Hematopoietic multipotent progenitor cell treated with erythropoietin and hydrocortisone succinate and interleukin-3 and kit ligand, for 6 days (in vitro differentiated cells): ENCODE results near the gene SPTBN2.
A peak's percentile ranks its signal among the peaks of the same experiment; 100 is the strongest.

Experiments
- DNase-seq: peaks from one replicate; pipeline ENCODE4 v3.0.0-alpha.2; 2015

The SPTBN2 gene

DNA sequence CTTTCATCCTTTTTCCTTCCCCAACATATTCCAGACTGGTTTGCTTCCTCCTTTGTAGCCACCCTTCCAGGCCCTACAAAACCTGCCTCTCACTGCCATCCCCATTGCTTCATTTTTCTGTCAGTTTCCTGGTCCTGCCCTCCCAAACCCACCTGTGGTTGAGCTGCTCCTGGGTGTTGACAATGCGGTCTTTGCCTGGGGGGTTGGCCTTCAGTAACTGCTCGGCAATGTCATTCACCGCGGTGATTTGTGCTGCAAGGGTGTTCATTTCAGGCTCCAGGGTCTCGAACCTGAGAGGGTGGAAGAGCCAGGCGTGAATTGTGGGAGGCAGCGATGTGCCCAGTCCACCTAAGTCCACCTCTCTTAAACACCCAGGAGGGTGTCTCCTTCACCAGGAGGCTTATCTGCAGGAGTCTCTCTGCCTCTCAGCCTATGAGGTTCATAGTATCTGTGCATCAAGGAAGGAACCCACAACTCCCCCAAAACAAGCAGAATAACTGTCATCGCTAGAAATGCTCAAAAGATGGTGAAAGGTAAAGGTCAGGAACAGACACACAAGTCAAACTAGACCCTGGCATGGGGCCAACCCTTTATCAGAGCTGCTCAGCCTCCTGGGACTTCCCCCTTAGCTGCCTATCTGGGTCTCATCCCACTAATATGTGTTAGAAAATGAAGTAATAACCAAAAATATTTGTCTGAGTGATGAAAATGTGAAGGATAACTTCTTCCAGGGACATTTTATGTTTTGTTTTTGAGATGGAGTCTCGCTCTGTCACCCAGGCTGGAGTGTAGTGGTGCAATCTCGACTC, 27.4 kb downstream of the SPTBN2 start:
- peak; percentile 99 for DNase-seq

DNA sequence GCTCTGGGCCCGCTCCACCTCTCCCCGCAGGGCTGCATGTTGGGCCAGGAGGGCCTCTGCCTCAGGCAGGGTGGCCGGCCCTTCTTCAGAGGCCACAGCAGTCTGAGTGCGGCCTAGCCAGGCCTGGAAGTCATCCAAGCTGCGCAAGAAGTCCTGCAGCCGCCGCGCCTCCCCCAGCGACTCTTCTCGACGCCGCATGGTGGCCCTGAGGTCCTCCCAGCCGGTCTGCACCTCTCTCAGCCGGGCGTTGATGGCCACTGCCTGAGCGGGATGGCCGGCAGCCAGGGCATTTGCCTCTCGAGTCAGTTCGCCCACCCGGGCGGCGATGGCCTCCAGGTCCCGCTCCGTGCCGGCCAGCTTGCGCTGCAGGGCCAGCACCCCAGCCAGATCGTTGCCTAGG, 28.3 kb downstream of the SPTBN2 start:
- DNase-seq, result no peak

DNA sequence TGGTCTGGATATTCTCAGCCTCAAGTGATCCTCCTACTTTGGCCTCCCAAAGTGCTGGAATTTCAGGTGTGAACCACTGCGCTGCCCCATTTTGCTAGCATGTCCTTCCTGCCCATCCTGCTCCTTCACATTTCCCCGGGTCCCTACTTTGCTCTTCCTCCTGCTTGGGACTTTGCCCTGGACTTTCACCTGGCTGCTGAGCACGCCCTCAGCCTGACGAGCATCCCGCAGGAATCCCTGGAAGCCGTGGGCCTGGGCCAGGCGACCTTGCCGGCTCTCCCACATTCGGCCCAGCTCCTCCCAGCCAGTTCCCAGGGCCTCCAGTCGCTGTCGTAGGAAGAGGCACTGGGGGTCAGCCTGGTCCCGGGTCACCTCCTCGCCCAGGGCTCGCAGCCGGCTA, 28.7 kb downstream of the SPTBN2 start:
- DNase-seq, result no peak

DNA sequence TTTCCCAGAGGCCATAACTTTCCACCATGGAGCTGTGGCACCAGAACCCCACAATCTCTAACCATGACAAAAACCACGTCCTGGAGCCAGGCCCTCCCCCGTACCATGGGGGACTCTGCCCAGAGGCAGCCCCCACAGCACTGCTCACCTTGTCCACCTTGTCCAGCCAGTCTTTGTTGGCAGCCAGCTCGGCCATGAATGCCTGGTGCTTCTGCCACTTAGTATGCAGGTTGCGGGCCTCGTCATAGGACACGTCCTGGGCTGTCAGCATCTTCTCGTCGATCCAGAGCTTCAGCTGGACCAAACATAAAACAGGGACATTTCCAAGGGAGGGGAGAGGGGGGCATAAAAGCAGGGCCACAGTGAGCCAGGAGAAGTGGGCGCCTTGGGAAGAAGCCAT, 30.5 kb downstream of the SPTBN2 start:
- DNase-seq, result no peak

DNA sequence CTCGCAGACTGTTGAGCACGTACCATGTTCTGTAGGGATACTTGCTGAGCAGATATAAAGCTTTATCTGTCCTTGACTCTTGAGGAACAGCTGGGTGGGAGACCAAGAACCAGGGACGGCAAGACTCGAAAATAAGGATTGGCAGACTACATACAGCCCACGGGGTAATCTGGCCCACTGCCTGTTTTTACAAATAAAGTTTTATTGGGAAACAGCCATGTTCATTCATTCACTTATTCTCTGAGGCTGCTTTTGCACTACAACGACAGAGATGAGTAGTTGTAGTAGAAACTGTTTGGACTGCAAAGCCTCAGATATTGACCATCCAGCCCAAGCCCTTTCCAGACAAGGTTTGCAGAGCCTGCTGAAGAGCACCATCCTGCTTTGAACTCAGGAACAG, 31.0 kb downstream of the SPTBN2 start:
- no peak for DNase-seq

DNA sequence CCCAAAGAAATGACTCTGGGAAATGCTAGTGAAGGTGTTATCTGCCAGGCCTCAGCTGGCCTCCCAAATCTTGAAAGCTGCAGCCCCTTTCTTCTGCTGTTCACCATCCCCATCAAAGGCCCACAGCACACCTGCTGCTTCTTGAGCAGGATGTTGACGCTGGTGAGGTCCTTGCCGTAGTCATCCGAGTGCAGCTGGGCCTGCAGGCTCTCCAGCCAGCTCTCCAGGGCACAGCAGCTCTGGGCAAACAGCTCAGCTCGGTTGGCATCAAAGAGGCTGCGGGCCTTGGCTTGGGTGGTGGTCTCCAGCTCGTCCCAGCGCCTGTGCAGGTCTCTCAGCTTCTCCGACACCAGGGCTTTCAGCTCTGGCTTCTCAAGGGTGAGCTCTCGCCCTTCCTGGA, 32.9 kb downstream of the SPTBN2 start:
- DNase-seq, result no peak

DNA sequence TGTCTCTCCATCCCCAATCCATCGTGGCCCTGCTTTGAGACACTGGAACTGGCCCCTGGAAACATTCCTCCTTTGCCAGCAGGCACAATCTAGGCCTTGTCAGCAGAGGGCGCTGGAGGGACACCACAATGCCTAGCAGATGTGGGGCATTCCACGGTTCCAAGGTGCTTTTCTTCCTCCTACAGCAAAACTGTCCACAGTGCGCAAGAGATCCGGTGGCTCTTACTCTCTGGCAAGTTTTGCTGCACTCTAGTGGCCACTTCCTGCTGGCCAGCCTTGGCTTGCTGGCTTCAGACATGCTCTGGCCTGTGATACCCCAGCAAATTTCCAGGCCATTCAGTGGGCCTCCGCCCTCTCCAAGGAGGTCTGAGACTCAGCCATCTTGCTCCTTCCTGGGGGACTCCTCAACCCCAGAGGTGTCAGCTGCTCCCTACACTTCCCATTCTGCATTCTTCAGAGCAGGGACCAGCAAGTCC, 34.2 kb downstream of the SPTBN2 start:
- DNase-seq, result peak; percentile 95

DNA sequence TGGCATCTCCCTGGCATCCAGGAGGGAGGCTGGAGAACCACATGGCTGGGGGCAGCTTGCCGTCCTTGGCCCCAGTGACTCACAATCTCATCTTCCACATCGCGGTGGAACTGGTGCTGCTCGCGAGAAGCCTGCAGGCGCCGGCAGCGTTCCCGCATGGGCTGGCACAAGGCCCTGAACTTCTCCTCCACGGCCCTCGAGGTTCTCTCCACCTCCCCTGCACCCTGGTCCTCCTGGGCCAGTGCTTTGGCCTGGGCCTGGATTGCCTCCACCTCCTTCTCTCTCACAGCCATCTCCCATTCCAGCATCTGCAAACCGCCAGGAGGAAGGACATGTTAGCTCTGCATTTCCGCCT, 35.0 kb downstream of the SPTBN2 start:
- no peak for DNase-seq

DNA sequence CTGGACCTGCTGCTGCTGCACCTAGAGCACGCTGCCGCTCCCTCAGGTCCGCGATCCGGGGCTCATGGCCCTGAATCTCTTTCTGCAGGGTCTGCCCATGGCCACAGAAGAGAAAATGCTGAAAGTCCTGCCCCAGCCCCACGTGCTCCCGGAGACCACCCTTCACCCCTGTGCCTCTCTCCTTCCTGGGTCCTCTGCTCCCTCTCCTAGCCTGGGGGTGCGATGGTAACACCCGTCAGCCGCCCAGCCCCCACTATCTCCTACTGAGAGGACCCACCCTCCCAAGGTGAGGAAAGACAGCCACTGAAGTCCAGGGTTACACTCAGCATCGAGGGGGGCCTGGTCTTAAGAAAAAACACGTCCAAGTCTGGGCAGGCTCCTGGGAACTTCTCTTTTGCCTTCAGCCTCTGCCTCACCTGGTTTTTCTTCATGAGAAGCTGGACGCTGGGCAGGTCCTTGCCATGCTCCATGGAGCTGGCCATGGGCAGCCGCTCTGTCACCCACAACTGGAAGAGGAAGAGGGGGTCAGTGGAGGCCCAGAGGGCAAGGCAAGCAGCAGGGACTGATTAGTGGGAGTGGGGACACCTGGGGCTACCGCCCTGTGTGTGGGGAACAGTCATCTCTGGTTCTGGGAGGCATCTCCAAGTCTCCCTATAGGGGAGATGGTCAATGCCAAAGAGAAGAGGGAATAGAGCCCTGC, 35.5 kb downstream of the SPTBN2 start:
- DNase-seq, result no peak

DNA sequence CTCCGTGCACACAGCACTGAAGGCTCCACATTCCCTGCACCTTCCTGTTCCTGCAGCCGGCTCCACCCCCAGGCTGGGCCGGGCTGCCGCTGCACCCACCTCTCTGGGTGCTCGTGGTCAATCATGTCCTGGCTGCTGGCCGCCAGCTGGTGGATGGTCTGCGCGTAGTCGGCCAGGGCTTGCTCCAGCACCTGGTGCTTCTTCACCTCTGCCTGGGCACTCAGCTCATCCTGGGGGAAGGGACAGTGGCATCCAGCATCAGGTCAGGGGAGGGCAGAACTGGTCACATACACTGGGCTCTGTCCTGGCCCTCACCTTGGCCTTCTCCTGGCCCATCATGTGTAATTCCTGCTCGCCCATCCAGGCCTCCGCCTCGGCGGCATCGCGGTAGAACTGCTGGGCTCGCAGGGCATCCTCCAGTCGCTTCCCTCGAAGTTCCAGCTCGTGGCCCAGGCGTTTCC, 36.1 kb downstream of the SPTBN2 start:
- DNase-seq, result no peak

DNA sequence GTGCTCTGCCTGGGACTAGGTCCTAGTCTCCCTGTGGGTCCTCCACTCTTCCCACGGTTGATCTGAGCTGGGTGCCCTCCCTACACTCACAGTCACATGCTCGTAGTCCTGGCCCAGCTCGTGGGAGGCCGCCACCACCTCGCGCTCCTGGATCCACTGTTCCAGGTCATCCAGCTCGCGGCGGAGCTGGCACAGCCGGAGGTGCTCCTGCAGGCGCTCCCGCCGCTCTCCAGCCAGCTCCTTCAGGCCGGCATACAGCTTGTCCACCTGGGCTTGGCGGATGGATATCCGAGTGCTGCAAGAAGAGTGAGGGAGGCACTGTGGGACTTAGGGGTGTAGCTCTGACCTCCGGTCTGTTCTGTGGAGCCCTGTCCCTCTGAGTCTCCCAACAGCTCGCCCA, 36.6 kb downstream of the SPTBN2 start:
- DNase-seq, result no peak

DNA sequence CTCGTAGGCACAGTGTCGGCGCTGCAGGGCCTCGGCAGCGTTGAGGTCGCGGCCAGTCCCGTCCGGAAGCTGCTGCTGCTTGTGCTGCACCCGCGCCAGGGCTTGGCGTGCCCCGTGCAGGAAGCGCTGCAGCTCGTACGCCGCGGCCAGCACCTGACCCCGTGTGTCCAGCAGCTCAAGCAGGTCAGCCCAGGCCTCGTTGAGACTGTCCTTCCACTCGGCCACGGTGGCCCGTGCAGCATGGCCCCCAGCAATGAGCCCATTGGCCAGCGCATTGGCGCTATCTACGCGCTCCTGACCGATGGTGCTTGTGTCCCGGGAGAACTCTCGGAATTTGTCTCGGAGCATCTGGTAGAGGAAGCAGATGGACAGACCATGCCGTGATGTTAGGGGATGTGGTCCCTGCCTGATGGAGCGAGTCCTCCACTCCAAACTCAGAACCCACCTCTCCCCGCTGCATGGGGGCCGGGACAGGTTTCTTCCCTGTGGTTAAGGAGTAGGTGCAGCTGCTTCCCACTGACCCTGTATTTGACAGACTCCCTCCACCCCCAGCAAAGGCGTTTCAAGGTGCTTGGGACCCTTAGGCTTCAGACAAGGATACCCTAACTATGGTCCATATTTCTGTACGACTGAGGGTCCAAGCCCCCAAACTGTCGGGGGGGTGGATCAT, 37.6 kb downstream of the SPTBN2 start:
- no peak for DNase-seq

DNA sequence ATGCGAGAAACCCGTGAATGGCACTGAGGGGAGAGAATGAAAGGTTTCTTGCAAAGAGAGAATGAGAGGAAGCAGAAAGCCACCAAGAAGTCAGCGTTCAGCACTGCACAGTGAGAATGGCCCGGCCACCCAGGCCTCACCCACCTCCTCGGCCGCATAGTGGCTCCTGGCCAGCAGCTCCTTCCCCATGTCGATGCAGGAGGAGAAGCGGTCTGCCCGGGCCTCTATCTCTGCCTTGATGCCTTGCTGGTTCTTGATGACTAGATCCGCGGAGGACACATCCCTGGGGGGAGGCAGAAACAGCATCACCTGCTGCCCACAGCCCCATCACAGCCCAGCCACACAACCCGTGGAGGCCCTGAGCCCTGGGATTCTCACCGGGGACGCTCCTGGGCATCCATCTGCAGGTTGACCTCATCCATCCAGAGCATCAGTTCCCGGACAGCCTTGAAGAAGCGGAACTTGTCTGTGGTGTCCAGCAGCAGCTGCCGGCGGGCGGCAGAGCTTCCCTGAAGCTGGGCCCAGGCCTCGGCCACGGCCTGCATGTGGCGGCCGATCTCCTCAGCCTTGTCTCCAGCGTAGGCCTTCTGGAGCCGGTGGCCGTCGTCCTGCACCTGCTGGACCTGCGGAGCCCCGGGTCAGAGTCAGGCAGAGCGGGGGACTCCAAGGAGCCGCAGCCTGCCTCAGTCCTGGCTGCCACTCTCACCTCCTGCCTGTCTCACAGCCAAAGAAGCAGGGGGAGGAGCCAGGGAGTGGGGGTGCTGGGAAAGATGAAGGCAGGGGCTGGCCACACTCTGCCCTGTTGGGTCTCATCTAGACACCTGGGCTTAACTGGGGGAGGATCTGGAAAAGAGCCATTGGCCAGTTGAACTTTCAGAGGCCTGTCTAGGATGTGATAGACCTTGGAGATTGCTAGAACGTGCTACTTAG, 39.1 kb downstream of the SPTBN2 start:
- no peak for DNase-seq

DNA sequence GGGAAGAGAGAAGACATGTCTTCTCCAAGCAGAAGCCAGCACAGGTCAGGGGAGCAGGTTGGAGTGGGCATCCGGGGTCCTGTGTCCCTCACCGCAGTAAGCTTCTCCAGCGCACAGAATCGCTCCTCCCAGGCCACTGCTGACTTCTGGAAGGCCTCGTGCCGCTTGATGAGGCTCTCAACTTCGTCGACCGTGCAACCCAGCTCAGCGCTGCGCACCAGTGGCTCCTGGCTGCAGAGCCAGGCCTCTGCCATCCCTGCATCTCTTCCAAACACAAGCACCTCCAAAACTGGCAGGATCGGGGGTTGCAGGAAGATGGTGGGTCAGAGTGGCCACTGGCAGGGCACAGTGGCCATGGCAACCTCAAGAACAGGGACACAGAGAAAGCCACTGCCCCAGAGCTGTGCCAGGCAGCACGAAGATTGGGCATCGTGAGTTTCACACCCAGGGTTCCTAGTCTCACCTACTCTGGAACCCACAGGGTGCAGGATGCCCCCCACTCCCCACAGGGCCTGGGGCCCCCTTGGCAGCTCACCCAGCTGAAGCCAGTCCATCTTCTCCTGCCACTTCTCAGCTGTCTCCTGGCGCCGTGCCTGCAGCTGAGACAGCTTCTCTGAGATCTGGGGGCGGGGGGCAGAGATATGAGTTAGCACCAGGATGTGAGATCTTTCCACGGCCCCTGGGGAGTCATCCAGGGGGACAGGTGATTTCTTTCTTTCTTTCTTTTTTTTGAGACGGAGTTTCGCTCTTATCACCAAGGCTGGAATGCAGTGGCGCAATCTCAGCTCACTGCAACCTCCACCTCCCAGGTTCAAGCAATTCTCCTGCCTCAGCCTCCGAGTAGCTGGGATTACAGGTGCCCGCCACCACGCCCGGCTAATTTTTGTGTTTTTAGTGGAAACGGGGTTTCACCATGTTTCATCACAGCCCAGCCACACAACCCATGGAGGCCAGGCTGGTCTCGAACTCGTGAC, 40.2 kb downstream of the SPTBN2 start:
- no peak for DNase-seq

DNA sequence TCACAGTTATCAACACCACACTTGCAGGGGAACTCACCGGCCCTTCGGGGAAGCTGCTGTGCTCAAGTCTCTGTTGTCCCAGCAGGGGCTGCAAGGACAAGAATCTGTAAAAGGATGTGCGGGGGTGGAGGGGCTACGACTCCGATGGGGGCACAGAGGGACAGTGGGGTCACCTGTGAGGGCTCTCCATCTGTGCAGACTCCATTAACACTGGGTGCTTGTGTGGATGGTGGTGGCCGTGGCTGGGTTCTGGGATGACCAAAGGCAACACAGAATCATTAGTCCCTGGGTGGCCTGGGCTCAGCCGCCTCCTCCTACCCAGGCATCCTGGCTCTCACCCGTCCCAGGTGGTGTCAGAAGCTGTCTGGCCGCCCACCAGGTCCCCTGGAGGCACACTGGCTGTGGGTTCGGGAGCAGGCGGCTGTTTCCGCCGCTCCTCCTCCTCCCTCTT, 41.2 kb downstream of the SPTBN2 start:
- DNase-seq, result no peak

DNA sequence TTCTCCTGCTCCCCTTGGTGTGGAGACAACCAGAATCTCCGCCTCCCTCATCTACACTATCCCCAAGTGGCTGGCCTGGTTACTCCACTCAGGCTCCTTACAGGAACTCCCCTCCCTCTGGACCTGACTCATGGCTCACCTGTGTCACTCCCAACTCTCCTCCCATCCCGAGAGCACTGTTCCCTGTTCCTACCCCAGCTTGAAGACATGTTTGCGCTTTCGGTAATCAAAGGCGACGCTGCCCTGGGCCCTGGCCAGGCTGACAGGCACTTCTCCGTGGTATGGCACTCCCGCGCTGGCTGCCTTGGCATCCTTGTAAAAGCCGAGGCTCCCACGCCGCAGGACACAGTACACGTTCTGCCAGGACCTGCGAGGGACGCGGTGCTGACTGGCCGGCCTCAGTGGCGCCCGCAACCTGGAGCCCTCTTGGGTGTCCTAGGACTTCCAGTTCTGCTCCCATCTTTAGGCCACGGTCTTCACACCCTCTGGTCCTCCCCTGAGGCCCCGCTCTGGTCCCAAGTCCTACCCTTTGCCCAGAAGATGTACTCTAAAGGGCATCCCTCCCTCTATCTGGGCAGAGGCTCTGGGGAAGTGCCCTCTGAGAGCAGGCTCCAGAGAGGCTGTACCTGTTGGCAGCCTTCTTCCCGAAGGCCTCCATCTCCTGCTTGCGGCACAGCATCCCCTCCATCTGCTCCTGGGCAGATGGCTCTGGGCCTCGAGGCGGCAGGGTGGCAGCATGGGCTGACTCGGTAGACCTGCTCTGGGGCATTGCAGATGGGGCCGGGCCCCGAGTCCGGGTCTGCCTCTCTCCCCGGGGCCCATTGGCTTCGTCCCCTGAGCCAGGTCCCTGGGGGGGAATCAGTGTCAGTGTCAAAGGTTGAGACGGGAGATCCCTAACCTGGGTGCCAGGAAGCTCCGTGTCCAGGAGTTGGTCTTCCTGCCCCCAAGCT, 41.9 kb downstream of the SPTBN2 start:
- no peak for DNase-seq

DNA sequence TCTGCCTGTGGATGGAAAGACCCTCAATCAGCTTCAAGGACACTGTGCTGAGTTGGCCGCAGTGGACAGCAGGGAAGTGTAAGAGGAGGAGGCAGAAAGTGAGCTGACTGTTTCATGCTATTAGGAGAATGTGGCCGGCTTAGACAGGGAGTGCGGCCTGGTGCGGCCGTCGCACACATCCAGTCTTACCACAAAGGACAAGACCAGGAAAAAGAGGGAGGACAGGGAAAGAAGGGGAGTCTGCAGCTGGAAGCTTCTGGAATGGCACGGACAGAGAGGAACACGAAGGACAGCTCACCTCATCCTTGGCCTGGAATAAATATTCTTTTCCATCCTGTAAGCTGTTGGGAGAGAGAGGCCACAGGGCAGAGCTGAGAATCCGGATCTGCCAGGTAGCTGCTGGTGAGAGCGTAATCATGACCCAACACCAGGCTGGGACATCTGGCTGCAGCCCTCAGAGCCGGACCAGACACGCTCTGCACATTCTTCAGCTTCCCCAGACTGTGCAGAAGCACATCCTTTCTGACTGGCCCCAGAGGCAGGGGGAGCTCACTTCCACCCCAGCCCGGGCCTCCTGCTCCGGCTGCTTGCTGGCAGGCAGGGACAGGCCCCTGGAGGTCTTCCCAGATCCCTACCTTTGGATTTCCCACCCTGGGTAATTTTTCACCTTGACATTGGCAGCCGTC, 42.8 kb downstream of the SPTBN2 start:
- no peak for DNase-seq

DNA sequence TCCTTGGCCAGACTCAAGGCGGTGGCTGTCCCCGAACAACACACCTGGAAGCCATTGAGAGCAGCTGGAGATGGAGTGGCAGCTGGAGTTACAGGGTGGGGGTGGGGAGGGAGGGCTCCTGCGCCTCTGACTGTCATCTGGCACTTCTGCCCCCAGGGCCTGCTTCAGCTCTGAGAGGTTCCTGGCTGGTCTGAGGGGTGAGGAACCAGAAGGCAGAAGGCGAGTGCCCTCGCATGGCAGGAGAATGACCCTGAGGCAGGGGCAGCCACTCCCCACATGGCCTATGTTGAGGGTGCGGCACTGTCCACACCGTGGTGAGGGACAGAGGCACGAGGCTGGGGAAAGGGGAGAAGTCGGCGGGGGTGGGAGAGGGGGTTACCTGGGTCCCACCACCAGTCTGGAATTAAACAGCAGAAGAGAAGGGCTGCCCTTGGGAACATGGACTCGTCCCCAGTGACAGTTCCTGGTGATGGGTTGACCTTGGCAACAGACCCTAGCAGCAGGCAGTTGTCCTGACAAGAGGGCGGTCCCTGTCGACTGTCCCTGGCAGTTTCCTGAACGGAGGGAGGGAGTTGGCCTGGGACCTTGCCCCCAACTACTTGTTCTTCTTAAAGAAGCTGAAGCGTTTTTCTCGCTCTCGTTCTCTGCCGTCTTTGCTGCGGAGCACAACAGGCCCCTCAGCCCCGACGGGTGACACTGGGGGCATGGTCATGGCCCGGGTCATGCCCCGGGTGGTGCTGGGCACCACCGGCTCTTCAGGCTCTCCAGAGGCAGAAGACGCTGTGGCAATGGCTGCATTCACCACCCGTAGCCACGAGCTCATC, 43.5 kb downstream of the SPTBN2 start:
- DNase-seq, result no peak

DNA sequence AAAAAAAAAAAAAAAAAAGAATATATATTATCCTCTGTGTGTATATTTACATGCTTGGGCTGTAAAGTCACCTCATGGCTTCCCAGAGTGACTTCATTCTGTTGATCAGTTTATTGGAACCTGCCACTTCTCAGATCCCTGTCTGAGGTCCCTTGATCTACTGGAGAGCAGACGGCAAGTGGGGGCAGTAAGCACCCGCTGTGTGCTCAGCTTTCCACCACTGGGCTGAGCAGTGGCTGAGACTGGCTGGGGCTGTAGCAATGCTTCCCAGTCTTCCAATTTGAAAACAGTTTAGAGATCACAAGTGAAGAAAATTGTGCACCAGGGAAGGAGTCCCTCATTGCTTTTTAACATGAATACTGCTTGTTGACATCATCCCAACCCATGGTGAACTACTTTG, 44.4 kb downstream of the SPTBN2 start:
- DNase-seq, result no peak
